Body of pancreas (tissue), 4 donors: ENCODE results near the gene VPS37B.

ENCODE experiments used
- CTCF ChIP-seq, 7 experiments: fragments of 450-650 bp in 4 of 7; fragments of 200-600 bp in 3 of 7; sonication (generic) in 3 of 7; IDR thresholded peaks; one replicate each; pipeline ENCODE4 v1.5.1; 2016 to 2019; ENCODE audit warnings: antibody characterized with exemption in 7 of 7
- POLR2A ChIP-seq, 3 donors: fragments of 450-650 bp; IDR thresholded peaks; one replicate each; pipeline ENCODE4 v1.6.1; 2016; ENCODE audit warnings: antibody characterized with exemption in 3 of 3, mild to moderate bottlenecking in 2 of 3

- TF ChIP-seq POLR2A (IDR thresholded peaks at IDR 0.05) (peak; percentile 93 to 95 (median 93)), CTCF (IDR thresholded peaks at IDR 0.05) (peak in 4 of 7 experiments; percentile 24 to 47 (median 34))
These were observed at the start of gene VPS37B for GRCh38 chr12:122895704-122896636.
